Activated naive CD8-positive, alpha-beta T cell treated with anti-CD3 and anti-CD28 coated beads for 36 hours (primary cell): ENCODE measurements around the gene DST. TPM values are rescaled to one million over a fixed set of nuclear protein-coding genes. Genes with fewer than 3 reads are reported as not detected.

Source experiments
- DNase-seq: peaks from one replicate; pipeline ENCODE4 v3.0.0; 2021
- H3K27ac Mint-ChIP-seq: one replicate; pipeline ENCODE4 v1.8.0; 2022; ENCODE audit warnings: mild to moderate bottlenecking, moderate library complexity, mixed read lengths
- H3K27me3 Mint-ChIP-seq: one replicate; pipeline ENCODE4 v1.8.0; 2022; ENCODE audit warnings: mild to moderate bottlenecking, mixed read lengths
- H3K36me3 Mint-ChIP-seq: one replicate; pipeline ENCODE4 v1.8.0; 2021; ENCODE audit warnings: mild to moderate bottlenecking, mixed read lengths
- H3K4me1 Mint-ChIP-seq: one replicate; pipeline ENCODE4 v1.8.0; 2021; ENCODE audit warnings: mixed read lengths
- H3K4me3 Mint-ChIP-seq: one replicate; pipeline ENCODE4 v1.8.0; 2022; ENCODE audit warnings: mild to moderate bottlenecking, moderate library complexity, mixed read lengths
- H3K9me3 Mint-ChIP-seq: one replicate; pipeline ENCODE4 v1.8.0; 2022; ENCODE audit warnings: mixed read lengths
- total RNA-seq, 2 experiments: library from RNA; stranded (reverse); gene quantifications; one replicate each; pipeline ENCODE4 v1.2.3, GENCODE V29; 2021

DST gene
- total RNA-seq, 2 experiments from 2014 or later: 1.8 to 2.9 TPM

DNA sequence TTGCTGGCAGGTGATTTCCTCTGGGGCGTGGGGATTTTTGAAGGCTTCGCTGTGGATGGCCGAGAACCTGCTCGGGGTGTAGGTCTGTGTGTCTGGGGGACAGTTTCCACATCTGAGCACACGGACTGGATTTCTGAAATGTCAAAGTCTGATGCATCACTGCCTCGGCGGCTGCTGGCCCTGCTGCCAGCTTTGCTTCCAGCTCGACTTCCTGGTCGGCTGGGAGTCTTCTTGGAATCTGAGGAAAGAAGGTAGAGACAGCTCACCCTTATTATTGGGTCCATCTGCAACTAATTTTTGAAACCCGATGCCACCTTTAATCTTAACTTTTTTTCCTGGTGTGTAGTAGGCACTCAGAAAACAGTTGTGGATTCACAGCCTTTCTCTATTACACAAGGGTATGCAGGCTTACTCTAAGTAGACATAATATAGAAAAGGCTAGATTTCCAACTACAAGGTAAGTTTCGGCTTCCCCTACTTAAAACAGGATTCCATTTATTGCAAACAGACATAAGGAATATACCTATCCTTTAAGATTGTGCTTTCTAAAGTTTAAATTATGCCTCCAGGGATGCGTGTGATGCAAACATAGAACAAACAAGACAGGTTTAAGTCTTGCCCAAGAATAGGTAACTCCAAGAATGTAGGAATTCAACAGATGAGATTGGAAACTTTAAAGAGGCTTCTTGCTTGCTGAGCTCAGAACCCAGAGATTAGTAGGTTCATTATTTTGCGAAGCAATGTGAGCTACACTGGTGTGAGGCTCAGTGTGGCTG lies 183.5 kb downstream of the DST start:
- Mint-ChIP-seq H3K4me1 (peaks cover 6% of the 10 kb centered on the region), H3K36me3 (no peaks in the 10 kb centered on the region), H3K4me3 (no peak overlapping the region), H3K9me3 (no peaks in the 10 kb centered on the region), H3K27me3 (no peaks in the 10 kb centered on the region), H3K27ac (no peak overlapping the region)
- no peak for DNase-seq

DNA sequence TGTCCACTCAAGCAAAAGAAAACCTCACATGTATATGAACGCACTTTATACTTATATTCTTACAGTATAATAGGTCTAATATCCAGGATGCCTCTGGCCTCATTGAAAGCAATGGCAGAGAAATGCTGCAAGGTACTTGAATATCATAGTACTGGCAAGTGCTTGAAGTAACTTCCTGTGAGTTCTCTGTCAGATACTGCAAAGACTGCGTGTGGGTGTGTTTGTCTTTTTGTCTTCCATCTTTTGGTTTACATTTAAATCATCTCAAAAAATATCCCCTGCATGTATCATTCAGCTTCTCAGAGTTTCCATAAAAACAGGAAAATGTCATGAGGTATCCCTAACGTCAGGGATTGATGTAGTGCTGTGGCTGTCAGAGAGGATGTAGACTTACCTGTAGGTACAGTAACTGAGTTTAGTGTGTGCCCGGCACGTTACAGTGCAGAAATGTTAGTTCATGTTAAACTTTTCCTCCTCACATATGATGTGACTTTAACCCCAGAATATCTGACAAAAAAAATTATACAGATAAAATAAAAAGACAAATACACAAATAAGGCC lies 184.3 kb downstream of the DST start:
- H3K36me3 Mint-ChIP-seq: no peaks in the 10 kb centered on the region
- H3K27ac Mint-ChIP-seq: no peak overlapping the region
- peaks cover 6% of the 10 kb centered on the region for H3K4me1 Mint-ChIP-seq
- no peak overlapping the region for H3K4me3 Mint-ChIP-seq
- no peaks in the 10 kb centered on the region for H3K27me3 Mint-ChIP-seq
- DNase-seq: no peak
- H3K9me3 Mint-ChIP-seq: no peaks in the 10 kb centered on the region

DNA sequence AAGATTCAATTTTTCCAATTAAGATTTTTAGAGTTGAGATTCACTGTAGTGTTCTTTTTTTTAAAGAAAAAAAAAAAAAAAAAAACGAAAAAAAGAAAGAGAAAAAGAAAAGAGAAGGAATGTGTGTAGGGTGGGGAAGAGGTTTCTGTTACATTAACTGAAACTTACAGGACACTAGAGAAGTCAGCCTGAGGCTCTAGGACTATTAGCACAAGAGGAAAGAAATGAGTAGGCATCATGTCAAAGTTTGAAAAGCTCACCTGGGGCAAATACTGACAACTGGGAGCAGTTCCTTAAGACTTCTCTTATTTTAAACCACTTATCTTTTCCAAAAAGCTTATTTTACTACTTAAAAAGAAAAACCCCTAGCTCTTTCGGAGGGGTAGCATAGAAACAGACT lies 185.9 kb downstream of the DST start:
- H3K27me3 Mint-ChIP-seq: no peaks in the 10 kb centered on the region
- peaks cover 6% of the 10 kb centered on the region for H3K4me1 Mint-ChIP-seq
- no peak for DNase-seq
- H3K36me3 Mint-ChIP-seq: no peaks in the 10 kb centered on the region
- H3K9me3 Mint-ChIP-seq: no peaks in the 10 kb centered on the region
- no peak overlapping the region for H3K27ac Mint-ChIP-seq
- H3K4me3 Mint-ChIP-seq: no peak overlapping the region

DNA sequence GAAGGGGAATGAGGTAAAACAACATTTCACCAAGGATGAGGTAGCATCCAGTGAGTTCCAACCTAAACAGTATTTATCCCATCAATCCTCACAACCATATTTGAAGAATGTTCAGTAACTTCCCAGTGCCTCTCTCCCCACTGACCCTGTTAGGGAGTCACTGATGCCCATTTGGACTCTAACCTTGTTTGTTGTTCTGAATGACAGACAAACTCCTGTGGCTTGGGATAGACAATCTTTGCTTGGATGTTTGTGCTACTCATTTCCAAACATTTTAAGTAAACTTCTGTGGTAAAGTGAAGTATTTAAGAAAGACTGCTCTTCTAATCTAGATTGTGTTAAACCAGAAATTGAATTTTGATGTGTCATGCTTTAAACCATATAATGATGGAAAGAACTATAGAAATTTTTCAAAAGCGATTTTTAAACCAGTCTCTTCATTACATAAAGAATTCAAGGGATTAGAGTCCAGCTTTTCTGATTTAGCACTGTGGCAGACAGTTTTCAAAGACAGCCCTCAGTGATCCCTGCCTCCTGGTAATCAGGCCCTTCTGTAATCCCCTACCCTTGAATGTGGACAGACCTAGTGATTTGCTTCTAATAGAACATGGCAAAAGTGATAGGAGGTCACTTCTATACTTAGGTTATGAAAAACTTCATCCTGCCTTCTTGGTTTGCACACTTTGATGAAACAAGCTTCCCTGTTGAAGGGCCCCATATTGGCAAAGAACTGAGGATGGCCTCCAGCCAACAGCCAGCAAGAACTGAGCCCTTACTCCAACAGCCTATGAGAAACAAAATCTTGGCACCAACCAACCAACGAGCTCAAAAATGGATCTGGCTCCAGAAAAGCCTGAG lies 191.6 kb downstream of the DST start:
- H3K27ac Mint-ChIP-seq: no peak overlapping the region
- H3K27me3 Mint-ChIP-seq: peaks cover 5% of the 10 kb centered on the region
- H3K9me3 Mint-ChIP-seq: no peaks in the 10 kb centered on the region

DNA sequence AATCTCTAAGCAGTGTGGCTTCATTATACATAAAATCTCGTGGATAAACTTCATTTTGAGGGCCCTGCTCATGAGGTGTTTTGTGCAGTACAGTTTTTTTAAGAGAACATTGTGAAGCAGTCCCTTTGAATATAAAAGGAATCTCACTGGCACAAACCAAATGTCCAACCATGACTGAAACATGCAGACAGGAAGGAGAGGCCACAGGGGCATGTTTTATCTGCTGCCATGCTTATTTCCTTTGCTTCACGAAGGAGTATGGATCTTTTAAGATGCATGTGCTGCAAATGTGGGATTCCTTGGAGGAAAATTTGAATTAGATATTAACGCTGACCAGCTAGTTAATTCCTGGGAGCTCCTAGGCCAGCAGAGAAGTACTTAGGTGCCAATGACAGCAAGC lies 192.3 kb downstream of the DST start:
- no peak for DNase-seq
- H3K27ac Mint-ChIP-seq: no peak overlapping the region
- peaks cover 5% of the 10 kb centered on the region for H3K27me3 Mint-ChIP-seq
- H3K4me1 Mint-ChIP-seq: no peaks in the 10 kb centered on the region
- no peak overlapping the region for H3K4me3 Mint-ChIP-seq
- H3K9me3 Mint-ChIP-seq: no peaks in the 10 kb centered on the region
- no peaks in the 10 kb centered on the region for H3K36me3 Mint-ChIP-seq

More for the DNA sequence above, 191.6 kb downstream of the DST start:
- DNase-seq: no peak
- Mint-ChIP-seq H3K4me3 (no peak overlapping the region), H3K36me3 (no peaks in the 10 kb centered on the region), H3K4me1 (no peaks in the 10 kb centered on the region)

DNA sequence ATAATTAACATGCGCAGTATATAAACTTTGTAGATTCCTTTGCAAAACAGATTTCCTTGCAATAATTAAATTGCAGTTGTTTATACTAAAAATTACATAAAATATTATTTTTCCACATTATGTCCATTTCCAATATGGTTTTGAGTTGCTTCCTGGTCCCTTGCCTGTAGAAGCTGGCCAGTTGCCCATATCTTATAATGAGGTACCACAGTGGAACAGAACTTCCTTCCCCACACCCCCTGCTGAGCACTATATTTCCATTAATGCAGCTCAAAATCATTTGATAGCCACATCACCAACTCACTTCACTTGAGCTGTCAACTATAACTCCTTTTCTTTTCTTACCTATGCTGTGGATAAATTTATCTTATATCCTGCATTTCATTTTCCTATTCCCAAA lies 194.6 kb downstream of the DST start:
- Mint-ChIP-seq H3K36me3 (no peaks in the 10 kb centered on the region), H3K27ac (no peak overlapping the region), H3K4me3 (no peak overlapping the region), H3K4me1 (no peaks in the 10 kb centered on the region), H3K9me3 (no peaks in the 10 kb centered on the region), H3K27me3 (peaks cover 5% of the 10 kb centered on the region)
- no peak for DNase-seq

DNA sequence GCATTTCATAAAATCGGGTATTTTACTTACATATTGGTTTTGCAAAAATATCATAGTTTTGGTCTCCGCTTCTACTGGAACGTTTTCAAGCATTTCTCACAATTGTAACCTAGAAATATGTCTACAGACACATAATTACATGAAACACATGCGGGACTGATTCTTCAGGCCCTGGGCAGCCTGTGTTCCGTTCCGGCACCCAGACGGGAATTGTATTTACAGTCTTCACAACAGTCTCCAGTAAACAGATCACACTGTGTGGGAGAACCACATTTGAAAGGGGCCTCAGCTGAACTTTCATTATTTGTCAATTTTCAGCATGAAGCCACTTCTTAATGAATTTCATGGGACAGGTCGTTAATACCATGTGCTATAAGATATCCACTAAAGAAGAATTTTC lies 196.9 kb downstream of the DST start:
- no peaks in the 10 kb centered on the region for H3K4me1 Mint-ChIP-seq
- H3K27ac Mint-ChIP-seq: no peak overlapping the region
- no peaks in the 10 kb centered on the region for H3K27me3 Mint-ChIP-seq
- no peaks in the 10 kb centered on the region for H3K36me3 Mint-ChIP-seq
- no peak for DNase-seq
- H3K4me3 Mint-ChIP-seq: no peak overlapping the region
- H3K9me3 Mint-ChIP-seq: no peaks in the 10 kb centered on the region

DNA sequence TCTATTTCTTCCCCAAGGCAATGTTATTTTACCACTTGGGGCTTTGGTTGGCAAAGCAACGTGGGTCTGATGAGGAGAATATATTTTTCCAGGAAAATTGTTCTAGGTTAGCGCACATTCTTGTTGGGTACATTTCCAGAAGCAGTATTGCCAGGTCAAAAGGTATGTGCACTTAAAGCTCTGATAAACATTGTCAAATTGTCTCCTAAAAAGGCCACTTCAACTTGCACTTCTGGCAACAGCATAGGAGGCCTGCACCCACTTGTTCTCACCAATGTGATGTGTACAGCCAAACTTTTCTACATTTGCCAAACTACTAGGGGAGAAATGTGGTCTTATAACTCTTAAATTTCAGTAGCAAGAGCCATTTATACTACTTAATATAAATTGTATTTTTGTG lies 197.8 kb downstream of the DST start:
- Mint-ChIP-seq H3K27me3 (no peaks in the 10 kb centered on the region), H3K27ac (no peak overlapping the region), H3K4me1 (no peaks in the 10 kb centered on the region), H3K4me3 (no peak overlapping the region), H3K36me3 (no peaks in the 10 kb centered on the region), H3K9me3 (no peaks in the 10 kb centered on the region)
- DNase-seq: no peak

DNA sequence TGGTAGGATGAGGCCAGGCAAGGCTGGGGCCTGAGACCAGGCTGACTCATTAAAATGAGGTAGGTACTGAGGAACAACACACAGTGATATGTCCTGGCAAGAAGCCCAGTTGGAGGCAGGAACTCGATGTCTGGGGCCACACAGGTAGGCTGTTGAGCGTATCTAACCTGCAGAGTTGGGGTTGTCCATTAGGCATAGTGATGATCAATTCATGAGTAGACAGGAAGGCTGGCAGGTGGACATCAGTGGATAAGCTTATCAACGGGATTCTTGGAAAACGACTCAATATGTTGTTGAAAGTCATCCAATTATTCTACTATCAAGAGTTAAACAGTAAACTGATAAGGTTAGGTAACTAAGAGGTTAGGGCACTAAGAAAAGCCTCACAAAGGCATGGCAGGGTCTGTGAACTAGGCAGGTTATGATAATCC lies 202.1 kb downstream of the DST start:
- H3K27ac Mint-ChIP-seq: no peak overlapping the region
- H3K9me3 Mint-ChIP-seq: peaks cover 2% of the 10 kb centered on the region
- H3K27me3 Mint-ChIP-seq: peaks cover 6% of the 10 kb centered on the region
- DNase-seq: no peak
- no peaks in the 10 kb centered on the region for H3K36me3 Mint-ChIP-seq
- no peaks in the 10 kb centered on the region for H3K4me1 Mint-ChIP-seq
- H3K4me3 Mint-ChIP-seq: no peak overlapping the region

DNA sequence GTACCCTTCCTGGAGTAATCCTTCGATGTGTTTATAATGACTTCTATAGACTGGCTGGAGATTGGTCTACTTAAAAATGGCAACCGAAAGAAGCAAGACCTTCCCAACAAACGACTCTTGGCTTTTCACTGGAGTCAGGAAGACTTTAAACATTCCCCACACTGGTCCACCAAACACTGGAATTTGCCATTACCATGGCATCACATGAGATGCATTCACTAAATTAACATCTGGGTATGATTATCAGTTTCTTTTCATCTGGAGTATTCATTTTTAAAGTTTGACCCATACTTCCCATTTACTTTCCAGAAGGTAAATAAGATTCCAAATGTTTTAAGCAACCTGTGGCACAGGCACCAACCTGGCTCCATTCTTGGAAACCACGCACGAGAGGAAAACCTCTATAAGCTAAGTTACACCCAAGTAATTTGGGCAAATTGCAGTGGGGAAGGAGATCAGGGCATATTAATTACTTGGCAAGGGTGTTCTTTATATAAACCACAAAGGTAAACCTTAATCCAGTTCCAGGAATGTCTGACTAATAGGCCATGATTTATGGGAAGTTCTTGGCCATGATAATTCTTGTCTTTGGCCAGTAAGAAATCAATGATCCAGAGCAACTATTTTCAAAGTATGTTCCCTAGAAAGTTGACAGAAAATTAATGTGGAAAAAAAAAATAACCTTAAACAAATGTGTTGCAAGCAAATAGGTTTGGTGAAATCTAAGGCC lies 205.4 kb downstream of the DST start:
- H3K9me3 Mint-ChIP-seq: peaks cover 2% of the 10 kb centered on the region
- no peak overlapping the region for H3K4me3 Mint-ChIP-seq
- no peak overlapping the region for H3K27ac Mint-ChIP-seq
- no peak for DNase-seq
- H3K36me3 Mint-ChIP-seq: no peaks in the 10 kb centered on the region
- H3K27me3 Mint-ChIP-seq: peaks cover 10% of the 10 kb centered on the region
- no peaks in the 10 kb centered on the region for H3K4me1 Mint-ChIP-seq

DNA sequence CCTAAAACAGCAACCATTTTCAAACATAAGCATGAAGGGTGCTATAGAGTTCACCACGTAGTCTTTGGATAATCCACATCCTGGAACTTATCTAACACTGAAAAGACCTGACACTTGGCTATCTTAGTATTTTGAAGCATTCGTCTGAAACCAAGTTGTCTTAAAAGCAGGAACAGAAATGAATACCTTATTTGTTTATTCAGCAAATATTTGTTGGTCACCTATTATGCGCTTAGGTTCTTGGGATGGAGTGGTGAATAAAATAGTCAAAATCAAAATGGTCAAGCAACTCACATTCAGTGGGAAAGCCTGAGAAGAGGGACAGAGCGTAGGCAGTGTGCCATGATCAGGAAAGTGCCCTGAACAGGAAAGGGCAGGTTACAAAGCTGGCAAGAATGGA lies 206.9 kb downstream of the DST start:
- no peak overlapping the region for H3K4me3 Mint-ChIP-seq

DNA sequence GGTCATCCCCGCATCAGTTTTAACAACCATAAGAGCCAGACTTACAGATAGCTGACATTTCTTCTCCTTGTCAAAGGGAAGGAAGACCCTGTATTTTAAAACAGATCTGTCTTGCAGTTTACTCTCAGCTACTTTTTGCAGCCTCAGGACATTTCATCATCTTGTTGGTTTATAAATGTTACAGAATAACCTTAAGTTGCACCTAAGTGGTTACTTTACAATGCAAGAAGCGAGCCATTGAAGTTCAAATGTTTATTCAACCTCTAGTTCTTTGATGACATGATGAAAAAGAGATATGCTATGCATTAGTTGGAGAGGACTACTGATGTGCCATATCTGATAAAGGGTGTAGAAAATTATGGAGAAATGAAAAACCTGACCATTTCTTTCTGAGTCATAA lies 207.4 kb downstream of the DST start:
- Mint-ChIP-seq H3K36me3 (no peaks in the 10 kb centered on the region), H3K9me3 (peaks cover 4% of the 10 kb centered on the region), H3K27me3 (peaks cover 10% of the 10 kb centered on the region), H3K4me3 (no peak overlapping the region), H3K4me1 (no peaks in the 10 kb centered on the region), H3K27ac (no peak overlapping the region)
- DNase-seq: no peak

More for the DNA sequence above, 206.9 kb downstream of the DST start:
- H3K36me3 Mint-ChIP-seq: no peaks in the 10 kb centered on the region
- no peak for DNase-seq
- no peaks in the 10 kb centered on the region for H3K4me1 Mint-ChIP-seq
- no peak overlapping the region for H3K27ac Mint-ChIP-seq
- peaks cover 10% of the 10 kb centered on the region for H3K27me3 Mint-ChIP-seq
- H3K9me3 Mint-ChIP-seq: peaks cover 4% of the 10 kb centered on the region

DNA sequence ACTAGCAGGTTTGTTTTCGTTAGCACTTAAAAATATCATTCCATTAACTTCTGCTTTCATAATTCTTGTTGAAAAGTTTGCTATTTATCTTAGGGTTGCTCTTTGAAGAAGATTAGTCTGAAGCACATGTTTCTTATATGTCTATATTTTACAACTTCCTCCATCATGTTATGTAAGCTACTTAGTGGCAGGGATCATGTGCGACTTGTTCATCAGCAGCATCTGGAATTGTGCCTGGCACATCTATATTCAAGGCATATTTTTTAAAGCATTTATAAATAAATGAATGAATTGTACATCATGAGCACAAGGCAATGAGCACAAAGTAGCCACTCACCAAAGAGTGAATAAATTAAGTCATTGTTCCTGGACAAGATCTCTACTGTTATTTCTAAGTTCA lies 208.1 kb downstream of the DST start:
- DNase-seq: no peak
- Mint-ChIP-seq H3K9me3 (peaks cover 4% of the 10 kb centered on the region), H3K4me1 (no peaks in the 10 kb centered on the region), H3K27me3 (peaks cover 10% of the 10 kb centered on the region), H3K27ac (no peak overlapping the region), H3K4me3 (no peak overlapping the region), H3K36me3 (no peaks in the 10 kb centered on the region)

DNA sequence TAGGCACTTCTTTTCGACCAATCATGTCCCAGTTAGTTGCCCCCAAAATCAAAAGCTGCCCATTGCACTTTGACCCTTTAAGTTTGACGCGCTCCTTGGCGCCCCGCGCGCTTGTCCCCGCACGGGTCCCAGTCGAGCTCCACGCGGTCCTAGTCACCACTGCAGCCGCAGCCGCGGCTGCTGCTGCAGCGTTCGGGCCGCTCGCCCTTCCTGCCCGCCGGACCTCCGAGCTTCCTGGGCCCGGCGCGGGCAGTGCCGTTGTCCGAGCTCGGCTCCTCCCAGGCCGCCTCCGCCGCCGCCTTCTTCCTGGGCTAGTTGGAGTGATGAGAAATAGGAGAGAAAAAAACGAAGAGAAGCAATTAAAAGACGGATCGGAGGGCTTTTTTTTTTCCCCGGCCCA lies 209.6 kb downstream of the DST start:
- Mint-ChIP-seq H3K36me3 (no peaks in the 10 kb centered on the region), H3K4me1 (no peaks in the 10 kb centered on the region), H3K27me3 (peaks cover 10% of the 10 kb centered on the region), H3K27ac (no peak overlapping the region), H3K4me3 (no peak overlapping the region), H3K9me3 (peaks cover 2% of the 10 kb centered on the region)
- DNase-seq: no peak

DNA sequence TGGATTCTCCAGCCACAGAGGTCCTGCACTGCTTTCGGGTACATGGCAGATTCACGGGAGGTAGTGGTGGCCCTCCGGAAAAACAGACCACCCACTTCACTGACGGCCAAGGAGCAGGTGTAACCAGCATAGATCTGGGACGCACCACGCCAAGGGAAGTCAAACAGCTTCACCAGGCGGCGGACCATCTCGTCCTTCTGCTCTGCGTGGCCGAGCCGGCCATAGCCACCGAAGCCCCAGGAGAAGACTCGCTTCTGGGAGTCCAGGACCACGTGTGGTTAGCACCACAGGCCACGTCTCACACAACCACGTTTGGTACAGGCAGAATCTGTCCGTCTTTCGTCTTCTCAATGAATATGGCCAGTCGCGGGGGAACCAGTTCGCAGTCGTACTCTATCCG lies 210.5 kb downstream of the DST start:
- H3K4me1 Mint-ChIP-seq: no peaks in the 10 kb centered on the region
- DNase-seq: no peak

More for the DNA sequence above, 210.5 kb downstream of the DST start:
- Mint-ChIP-seq H3K36me3 (no peaks in the 10 kb centered on the region), H3K4me3 (no peak overlapping the region), H3K9me3 (peaks cover 2% of the 10 kb centered on the region), H3K27ac (no peak overlapping the region), H3K27me3 (peaks cover 10% of the 10 kb centered on the region)
